B cell (primary cell): ENCODE data around the gene MMP2.

Experiments
- CTCF ChIP-seq: fragments of 200-600 bp; IDR thresholded peaks from one replicate; pipeline ENCODE4 v1.8.0; 2022; ENCODE audit warnings: antibody characterized with exemption, mild to moderate bottlenecking
- EZH2 ChIP-seq: IDR thresholded peaks from 2 replicates; pipeline ENCODE4 v1.6.1; 2012; ENCODE audit warnings: borderline replicate concordance, low read depth, mild to moderate bottlenecking, moderate library complexity, low read length; ENCODE audit not compliant: insufficient read depth, poor library complexity, severe bottlenecking

DNA sequence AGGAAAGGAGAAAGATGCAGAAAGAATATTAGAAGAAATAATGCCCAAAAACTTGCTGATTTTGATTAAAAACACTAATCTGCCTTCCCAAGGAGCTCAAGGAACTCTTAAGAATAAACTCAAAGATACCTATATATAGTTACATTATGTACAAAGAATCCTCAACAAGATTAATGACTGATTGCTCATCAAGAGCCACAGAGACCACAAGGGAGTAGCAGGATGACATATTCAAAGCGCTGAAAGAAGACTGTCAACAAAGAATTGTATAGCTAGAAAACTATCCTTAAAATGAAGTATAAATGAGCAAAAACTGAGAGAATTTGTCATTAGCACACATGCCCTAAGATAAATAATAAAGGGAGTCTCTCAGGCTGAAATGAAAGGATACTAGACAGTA lies 36.1 kb downstream of the MMP2 start:
- TF ChIP-seq CTCF: no peak
- TF ChIP-seq EZH2: no peak
